SH-SY5Y (cell line): Measurements from ENCODE around the gene SLITRK1.

Experiments
- GATA2 ChIP-seq: IDR thresholded peaks from 2 replicates; pipeline ENCODE4 v1.6.1; 2011; ENCODE audit warnings: mild to moderate bottlenecking, low read depth, low read length
- GATA3 ChIP-seq: IDR thresholded peaks from 2 replicates; pipeline ENCODE4 v1.6.1; 2011; ENCODE audit warnings: low read depth, mild to moderate bottlenecking, low read length, moderate library complexity

Gene SLITRK1

DNA sequence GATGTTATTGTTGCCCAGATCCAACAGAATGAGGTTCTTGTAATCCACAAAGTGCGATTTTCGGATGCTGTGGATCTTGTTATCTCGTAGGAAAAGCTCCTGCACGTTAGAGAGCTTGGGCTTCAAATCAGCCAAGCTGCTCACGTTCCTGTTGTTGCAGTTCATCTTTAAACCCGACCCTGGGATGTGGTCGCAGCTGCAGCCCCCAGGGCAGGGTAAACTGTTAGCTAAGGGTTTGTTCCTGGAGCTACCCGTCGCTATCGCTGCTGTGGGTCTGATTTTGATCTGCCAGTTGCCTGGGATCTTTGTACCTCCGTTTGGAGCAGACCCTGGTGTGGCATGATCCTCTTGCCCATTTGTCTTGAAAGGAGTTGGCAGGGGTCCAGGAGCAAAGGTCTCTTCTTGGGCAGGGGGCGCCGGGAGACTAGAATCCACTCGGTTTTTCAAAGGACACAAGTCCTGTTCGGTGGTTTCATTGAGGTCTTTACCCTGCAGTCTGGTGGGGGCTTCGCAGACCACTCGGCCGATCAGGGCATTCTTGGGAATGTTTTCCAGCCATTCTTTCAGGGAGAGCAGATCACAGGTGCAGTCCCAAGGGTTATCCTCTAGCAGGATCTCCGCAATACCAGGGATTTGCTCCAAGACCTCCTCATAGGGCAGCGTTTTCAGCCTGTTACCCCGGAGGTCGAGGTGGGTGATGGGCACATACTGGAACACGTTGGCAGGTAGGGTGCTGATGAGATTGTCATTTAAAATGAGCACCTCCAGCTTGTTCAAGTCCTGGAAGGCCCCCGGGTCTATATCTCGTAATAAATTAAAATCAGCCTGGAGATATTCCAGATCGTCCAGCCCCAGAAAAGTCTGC, 1.8 kb downstream of the SLITRK1 start:
- TF ChIP-seq GATA2 = no peak
- TF ChIP-seq GATA3 = no peak

DNA sequence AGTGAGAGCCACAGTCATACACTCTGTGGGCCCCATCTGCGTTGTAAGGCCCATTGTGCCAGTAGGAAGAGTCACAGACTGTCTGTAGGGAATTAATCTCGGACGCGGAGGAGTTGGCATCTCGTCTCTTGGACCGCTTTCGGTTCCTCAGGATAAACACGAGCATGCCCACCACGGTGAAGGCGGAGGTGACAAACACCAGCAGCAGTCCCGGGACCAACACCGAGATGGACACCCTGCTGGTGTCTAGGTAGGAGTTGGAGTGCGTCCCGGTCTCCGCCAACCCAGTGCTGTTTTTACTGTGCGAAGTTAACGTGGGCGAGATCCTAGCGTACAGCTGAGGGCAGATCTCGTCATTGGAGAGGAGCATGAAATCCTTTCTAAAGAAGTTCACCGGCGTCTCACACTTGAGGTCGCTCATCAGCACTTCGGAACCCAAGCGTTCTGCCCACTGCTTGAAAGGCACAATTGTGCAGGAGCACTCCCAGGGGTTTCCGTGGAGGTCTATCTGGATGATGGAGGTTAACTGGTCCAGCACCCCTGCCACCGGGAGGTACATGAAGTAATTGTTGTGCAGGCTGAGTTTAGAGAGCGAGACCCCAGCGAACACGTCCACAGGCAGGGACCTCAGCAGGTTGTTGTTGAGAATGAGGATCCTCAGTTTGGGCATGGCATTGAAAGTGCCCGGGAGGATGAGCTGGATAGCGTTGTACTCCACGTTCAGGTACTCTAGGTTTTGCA, 2.7 kb downstream of the SLITRK1 start:
- TF ChIP-seq GATA2 (no peak), GATA3 (no peak)

DNA sequence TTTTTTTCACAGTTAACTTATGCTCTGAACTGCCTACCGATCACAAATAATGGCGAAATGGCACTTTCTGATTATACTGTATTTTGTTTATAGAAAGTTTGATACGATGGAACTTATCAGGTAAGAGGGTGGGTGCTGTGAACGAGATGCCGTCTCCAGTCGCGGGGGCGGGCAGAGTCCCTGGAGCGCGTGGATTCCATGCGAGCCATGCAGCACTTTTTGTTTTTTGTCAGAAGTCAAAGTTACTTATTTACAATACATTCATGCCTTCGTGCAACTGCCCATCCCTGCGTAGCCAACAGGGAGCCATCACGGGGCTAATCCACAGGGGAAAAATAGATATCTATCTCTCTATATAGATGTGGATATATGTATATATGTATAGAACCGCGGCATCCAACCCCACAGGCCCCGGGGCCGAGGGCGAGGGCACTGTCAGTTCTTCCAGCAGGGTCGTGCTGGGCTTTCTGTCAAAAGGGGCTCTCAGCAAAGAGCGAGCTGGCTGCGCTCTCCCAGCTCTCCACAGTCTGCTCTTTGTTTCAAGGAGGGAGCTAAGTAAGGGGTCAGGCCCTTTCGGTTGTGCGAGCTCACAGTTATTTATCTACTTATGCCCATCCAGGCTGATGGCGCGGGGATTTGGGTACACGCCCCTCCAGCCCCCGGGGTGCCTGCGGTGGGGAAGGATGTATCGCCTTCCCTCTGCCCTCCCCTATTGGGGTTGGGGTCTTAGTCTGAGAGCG, 3.4 kb downstream of the SLITRK1 start:
- TF ChIP-seq GATA3 (no peak), GATA2 (no peak)

DNA sequence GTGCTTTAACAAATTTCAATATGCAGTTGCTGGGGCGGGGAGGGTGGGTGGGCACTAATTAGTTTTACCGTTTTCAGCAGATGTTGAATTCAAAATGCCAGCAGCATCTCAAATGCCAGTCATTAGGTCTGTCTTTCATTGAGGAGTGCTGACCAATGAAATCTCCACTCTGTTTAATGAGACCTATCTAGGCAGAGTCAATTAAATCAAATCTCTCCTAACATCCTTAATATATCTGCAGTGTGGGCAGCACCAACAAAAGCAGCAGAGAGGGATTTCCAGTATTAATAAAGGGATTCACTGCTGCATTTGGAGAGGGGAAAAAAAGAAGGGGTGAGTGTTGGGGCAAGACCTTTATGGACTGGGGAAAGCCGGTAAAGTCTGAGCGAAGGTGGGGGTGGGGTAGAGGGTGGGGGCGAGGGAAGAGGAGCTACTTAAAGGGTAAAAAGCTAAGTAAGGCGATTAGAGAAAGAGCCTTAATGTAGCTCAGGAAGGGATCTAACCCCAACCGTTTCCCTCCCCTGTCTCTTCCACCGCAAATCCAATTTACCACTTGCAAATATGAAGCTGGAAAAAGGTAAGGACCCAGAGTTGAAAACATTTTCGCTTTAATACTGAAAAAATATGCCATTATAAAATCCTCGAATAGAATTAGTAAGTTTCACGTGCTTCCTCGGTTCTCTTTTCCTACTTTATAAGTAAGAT, 4.5 kb downstream of the SLITRK1 start:
- TF ChIP-seq GATA3 (no peak), GATA2 (no peak)

DNA sequence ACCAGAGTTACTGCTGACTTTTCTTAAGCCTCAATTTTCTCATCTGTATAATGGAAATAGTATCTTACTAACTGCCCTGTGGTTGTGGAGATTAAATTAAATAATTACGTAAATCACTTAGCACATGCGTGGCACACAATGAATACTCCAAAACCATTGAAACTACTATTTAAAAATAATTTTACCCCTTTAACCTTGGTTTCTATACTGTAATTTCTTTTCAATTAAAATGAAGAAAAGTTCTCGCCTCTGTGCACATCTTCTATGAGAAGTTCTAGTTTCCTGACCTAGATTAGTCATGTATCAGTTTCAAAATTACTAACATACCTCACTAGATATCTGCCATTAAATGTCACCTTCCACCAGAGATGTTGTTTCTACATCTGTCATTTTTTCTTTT, 5.7 kb downstream of the SLITRK1 start:
- TF ChIP-seq GATA3 = no peak
- no peak for TF ChIP-seq GATA2

DNA sequence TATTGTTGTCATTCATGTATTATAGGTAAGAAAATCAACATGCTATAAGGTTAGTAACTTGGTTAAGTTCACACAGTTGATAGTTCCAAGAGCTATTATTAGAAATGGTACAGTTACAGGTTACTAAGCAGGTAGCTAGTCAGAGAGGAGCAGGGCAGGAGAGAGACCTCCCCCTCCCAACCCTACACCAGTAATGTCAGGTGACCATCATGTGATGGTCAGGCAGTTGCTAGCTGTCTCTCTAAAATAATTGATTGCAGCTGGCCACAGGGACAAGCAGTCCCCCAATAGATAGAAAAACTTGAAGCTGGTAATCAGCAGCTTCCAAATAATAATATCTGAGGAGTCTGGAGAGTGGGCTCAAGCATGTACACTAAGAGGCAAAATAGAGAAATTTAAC, 14.6 kb downstream of the SLITRK1 start:
- TF ChIP-seq GATA3 (no peak), GATA2 (no peak)

DNA sequence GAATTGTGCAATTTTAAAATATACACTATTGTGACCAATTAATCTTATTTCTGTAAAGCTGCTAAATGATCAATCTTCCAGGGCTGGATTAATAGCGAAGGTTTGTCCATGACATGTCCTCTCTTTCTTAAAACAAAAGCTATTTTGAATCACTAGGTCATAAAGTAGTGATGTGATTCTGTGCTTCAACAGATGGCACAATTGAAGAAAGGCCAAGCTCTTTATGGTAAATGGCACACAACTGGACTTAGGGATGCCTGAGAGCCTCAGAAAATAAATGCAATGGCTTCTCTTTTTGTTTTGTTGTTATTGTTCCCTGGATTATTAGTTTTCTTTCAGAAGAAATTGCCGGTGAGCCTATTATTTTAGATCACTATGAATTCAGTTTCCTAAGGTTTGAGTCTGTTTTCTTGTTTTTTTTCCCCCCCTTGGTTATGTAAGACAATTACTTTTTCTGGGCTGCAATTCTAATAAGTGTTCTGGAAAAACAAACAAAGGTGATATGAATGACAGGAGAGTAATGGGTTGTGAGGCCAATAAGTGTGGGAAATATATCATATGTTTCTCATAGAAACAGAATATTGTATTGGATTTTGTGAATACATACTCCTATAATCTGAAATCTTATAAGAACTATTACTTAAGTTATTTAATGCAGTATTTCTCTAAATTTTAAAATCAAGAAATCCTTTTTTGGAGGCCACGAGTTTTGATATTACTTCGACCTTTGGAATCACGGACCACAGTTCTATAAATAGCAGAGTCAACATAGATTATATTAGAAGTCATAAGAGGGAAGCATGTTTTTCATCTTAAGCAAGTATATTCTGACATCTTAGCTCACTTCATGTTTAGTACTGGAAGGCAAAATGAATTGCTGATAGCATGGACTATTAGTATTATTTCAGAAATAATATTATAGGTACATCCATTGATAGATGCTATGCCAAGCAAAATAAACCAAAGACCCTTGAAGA, 16.8 kb downstream of the SLITRK1 start:
- no peak for TF ChIP-seq GATA2
- no peak for TF ChIP-seq GATA3

DNA sequence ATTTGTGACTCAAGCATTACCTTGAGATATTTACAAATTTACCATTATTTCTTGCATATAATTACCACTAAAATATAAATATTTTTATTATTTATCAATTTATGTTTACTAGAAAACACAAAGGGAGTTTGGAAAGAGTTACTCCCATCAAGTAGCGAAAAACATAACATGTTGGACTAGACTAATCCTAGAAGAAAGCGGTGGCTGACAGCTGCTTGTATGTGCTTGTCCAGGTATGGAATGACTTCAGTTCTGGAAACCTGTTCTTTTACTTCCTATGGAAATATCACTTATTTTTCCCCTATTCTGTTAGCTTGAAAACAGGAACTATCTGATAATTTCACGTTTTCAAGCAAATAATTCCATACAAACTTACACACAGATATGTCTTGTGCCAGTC, 28.5 kb downstream of the SLITRK1 start:
- TF ChIP-seq GATA3 = no peak

DNA sequence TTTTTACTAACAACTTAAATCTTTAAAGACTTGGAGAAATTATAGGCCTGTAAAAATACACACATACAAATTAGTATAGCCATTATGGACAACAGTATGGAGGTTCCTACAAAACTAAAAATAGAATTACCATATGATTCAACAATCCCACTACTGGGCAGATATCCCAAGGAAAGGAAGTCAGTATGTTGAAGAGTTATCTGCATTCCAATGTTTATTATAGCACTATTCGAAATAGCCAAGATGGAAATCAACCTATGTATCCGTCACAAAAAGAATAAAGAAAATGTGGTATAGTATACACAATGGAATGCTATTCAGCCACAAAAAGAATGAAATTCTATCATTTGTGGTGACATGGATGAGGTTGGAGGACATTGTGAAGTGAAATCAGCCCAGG, 37.2 kb downstream of the SLITRK1 start:
- TF ChIP-seq GATA2 = no peak
- no peak for TF ChIP-seq GATA3

DNA sequence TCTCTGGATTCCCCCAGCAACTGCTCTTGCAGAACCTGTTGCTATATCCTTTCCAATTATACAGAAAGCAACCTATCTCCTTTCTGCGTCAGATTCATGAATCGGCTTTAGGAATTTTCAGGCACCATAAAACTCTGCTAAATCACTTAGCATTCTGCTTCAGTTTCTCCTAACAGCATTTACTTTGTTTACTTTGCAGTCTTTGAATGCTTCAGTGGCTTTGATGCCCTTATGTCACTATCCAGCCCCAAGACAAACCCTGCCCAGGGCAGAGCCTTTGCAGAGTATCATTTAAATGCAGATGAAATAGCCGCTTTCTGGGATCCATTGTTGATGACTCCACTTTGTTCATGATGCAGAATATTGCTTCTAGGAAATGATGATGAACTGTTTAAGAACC, 43.1 kb downstream of the SLITRK1 start:
- TF ChIP-seq GATA3 = no peak
- no peak for TF ChIP-seq GATA2

DNA sequence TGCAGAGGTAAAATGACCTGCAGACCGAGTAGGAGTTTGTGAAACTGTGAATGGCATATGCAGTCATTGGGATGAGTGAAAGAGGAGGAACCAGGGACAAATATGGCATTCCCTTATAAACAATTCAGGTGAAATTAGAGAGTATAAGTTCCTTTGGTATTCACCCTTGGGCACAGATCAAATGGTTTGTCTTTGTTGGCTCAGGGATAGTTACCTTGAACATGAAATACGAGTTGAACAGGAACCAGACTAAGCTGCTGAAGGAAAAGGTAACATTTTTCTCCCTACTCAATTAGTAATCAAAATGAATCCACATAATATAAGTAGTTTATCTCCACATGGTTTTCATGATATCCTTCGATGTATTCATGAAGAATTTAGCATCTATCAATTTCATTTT, 50.5 kb downstream of the SLITRK1 start:
- TF ChIP-seq GATA2 = no peak
- no peak for TF ChIP-seq GATA3

DNA sequence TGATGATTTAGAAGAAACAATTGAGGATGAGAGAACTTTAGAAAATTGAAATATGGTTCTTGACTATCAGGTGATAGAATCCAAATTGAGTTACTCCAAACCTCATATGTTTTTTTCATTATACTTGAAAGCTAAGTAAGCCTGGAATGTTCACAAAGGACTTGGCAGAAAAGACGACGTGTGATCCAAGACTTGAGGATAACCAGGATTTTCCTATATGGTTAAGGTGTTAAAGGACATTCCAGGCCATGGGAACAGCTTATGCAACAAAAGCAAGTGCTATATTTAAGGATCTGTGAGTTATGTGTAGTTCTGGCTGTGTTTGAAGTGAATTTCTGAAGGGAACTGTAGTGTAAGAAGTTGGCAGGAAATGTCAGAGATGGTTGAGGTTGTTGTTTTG, 52.5 kb downstream of the SLITRK1 start:
- no peak for TF ChIP-seq GATA2
- no peak for TF ChIP-seq GATA3

DNA sequence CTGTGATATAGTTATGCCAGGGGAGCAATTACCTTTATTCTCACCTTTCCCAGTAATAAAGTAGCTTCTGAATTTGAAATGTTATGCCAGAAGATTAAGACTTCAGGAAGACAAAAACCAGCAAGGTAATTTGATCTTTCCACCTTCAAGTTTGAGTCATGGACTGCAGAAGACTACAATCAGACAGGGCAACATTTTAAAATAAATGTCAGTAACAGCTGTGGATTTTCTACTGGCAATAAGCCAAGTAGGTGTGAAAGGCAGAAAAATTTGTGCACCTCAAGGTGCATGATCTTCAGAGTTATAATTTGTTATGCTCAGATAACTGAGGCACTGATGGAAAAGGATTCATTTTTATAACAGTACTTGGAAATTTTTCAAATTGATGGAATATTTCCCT, 54.9 kb downstream of the SLITRK1 start:
- TF ChIP-seq GATA3 (no peak), GATA2 (no peak)
